Activated CD4-positive, alpha-beta T cell treated with anti-CD3 and anti-CD28 coated beads, Interleukin-2, amount 50 U/mL, for 4 hours (primary cell): ENCODE data around the gene XYLT1.
"Not testable (repeated sequence)": the region's sequence is repeated elsewhere in the genome, so short reads cannot be mapped to it uniquely, and the experiment has no call there.

ENCODE experiments used
- DNase-seq, 2 experiments: peaks; one replicate each; pipeline ENCODE4 v3.0.0-alpha.2; 2020

Gene XYLT1

GRCh38 chr16:17482341-17482740, 11.6 kb upstream of the XYLT1 start:
- not testable (repeated sequence) for DNase-seq

GRCh38 chr16:17481736-17482135, 11.0 kb upstream of the XYLT1 start:
- DNase-seq: no peak

- not testable (repeated sequence) for DNase-seq
Measured at GRCh38 chr16:17477260-17477545, 6.4 kb upstream of the XYLT1 start.

GRCh38 chr16:17476414-17477259, 5.9 kb upstream of the XYLT1 start:
- peak; percentile 21 to 29 for DNase-seq

GRCh38 chr16:17475104-17475503, 4.3 kb upstream of the XYLT1 start:
- DNase-seq: no peak

- DNase-seq: no peak
Measured at GRCh38 chr16:17474572-17474971, 3.8 kb upstream of the XYLT1 start.

GRCh38 chr16:17474037-17474436, 3.3 kb upstream of the XYLT1 start:
- no peak for DNase-seq

- DNase-seq: no peak
Measured at GRCh38 chr16:17471719-17472461, 1.1 kb upstream of the XYLT1 start.

GRCh38 chr16:17470182-17470907, 415 bp downstream of the XYLT1 start:
- peak in 1 of 2 experiments; percentile 21 for DNase-seq

GRCh38 chr16:17469741-17470181, 999 bp downstream of the XYLT1 start:
- peak; percentile 21 to 28 for DNase-seq

- DNase-seq: no peak
Measured at GRCh38 chr16:17469011-17469740, 1.6 kb downstream of the XYLT1 start.

GRCh38 chr16:17468611-17469010, 2.1 kb downstream of the XYLT1 start:
- no peak for DNase-seq

GRCh38 chr16:17467923-17468540, 2.7 kb downstream of the XYLT1 start:
- peak in 1 of 2 experiments; percentile 22 for DNase-seq

GRCh38 chr16:17466876-17467275, 3.9 kb downstream of the XYLT1 start:
- no peak for DNase-seq

- no peak for DNase-seq
Measured at GRCh38 chr16:17465460-17465859, 5.3 kb downstream of the XYLT1 start.

GRCh38 chr16:17463335-17463734, 7.4 kb downstream of the XYLT1 start:
- DNase-seq: no peak

GRCh38 chr16:17461951-17462729, 8.6 kb downstream of the XYLT1 start:
- DNase-seq: no peak

- no peak for DNase-seq
Measured at GRCh38 chr16:17460890-17461289, 9.9 kb downstream of the XYLT1 start.

- DNase-seq: no peak
Measured at GRCh38 chr16:17459903-17460521, 10.7 kb downstream of the XYLT1 start.

- no peak for DNase-seq
Measured at GRCh38 chr16:17457997-17458396, 12.8 kb downstream of the XYLT1 start.

GRCh38 chr16:17457513-17457912, 13.2 kb downstream of the XYLT1 start:
- DNase-seq: no peak
